HCT116 (cell line): ENCODE measurements around the gene GNB1L. TPM values are rescaled to one million over a fixed set of nuclear protein-coding genes. Genes with fewer than 3 reads are reported as not detected.

Experiments
- ATAC-seq: fragments of 200-7000 bp; cut with Tn5 transposase; 2 replicates; pipeline ENCODE4 v1.9.1; 2020; ENCODE audit warnings: mild to moderate bottlenecking, moderate library complexity
- BruUV-seq: library from RNA; stranded (reverse); fragments of 400-500 nt; replicated peaks from 2 replicates; lab custom pipeline; 2021; lab: Mats Ljungman, UMichigan
- CTCF ChIA-PET: fragments of 300-600 bp; sonication (Branson Sonifier 250); formaldehyde crosslinking; loops from one replicate; lab custom pipeline; 2021; ENCODE audit warnings: antibody characterized with exemption; lab: Charles Lee
- POLR2A ChIA-PET: fragments of 300-600, 350-600 bp; sonication (Branson Sonifier 250); formaldehyde crosslinking; loops from one replicate; lab custom pipeline; 2021; ENCODE audit warnings: antibody characterized with exemption; lab: Charles Lee
- RAD21 ChIA-PET, 2 experiments: fragments of 300-600 bp; sonication (Branson Sonifier 250); formaldehyde crosslinking; loops; one replicate each; lab custom pipeline; 2023; ENCODE audit warnings: low total read pairs in 2 of 2; ENCODE audit not compliant: uncharacterized antibody in 2 of 2, unreplicated experiment in 2 of 2, low non-redundant PET in 1 of 2; lab: Charles Lee
- DNase-seq: peaks from one replicate; pipeline ENCODE4 v3.0.0-alpha.2; 2010; ENCODE audit warnings: low read depth, low spot score
- H2AFZ ChIP-seq: fragments of 200-600 bp; shearing (Covaris generic), sonication (generic); 2 replicates; pipeline ENCODE4 v1.6.1; 2017; ENCODE audit warnings: low read depth, mixed run types, mixed read lengths, antibody characterized with exemption, low read length; ENCODE audit not compliant: poor library complexity, severe bottlenecking
- H3K27ac ChIP-seq: 2 replicates; pipeline ENCODE4 v1.5.1; 2012; ENCODE audit warnings: low read depth, low read length
- H3K27me3 ChIP-seq: fragments of 200-600 bp; sonication (generic); 2 replicates; pipeline ENCODE4 v1.6.1; 2016; ENCODE audit warnings: mixed run types, low read length, mixed read lengths; ENCODE audit not compliant: insufficient read depth
- H3K36me3 ChIP-seq, 2 experiments: fragments of 200-500 bp in 1 of 2; fragments of 200-600 bp in 1 of 2; sonication (Bioruptor generic) in 1 of 2; sonication (generic) in 1 of 2; 2 replicates each; pipeline versions ENCODE4 v1.5.1 to v1.6.1; 2014 to 2016; ENCODE audit warnings: low read length in 2 of 2, inconsistent platforms in 1 of 2, mixed read lengths in 1 of 2, mixed run types in 1 of 2; ENCODE audit not compliant: insufficient read depth in 2 of 2, control insufficient read depth in 1 of 2
- H3K4me1 ChIP-seq, 2 experiments: fragments of 200-600 bp in 1 of 2; sonication (generic) in 1 of 2; 2 replicates each; pipeline versions ENCODE4 v1.5.1 to v1.6.1; 2012 to 2017; ENCODE audit warnings: low read length in 2 of 2, inconsistent platforms in 1 of 2, mild to moderate bottlenecking in 1 of 2, mixed read lengths in 1 of 2, mixed run types in 1 of 2, moderate library complexity in 1 of 2; ENCODE audit not compliant: insufficient read depth in 2 of 2, control insufficient read depth in 1 of 2
- H3K4me2 ChIP-seq: fragments of 200-600 bp; sonication (generic); 2 replicates; pipeline ENCODE4 v1.6.1; 2017; ENCODE audit warnings: mixed run types, low read length, mixed read lengths
- H3K4me3 ChIP-seq, 2 experiments: fragments of 200-600 bp in 1 of 2; sonication (generic) in 1 of 2; replicated peaks in 1 of 2; 2 replicates each; pipeline ENCODE4 v1.5.1; 2011 to 2016; ENCODE audit warnings: low read length in 2 of 2, control low read depth in 1 of 2, low read depth in 1 of 2, mild to moderate bottlenecking in 1 of 2, mixed read lengths in 1 of 2, mixed run types in 1 of 2
- H3K79me2 ChIP-seq: fragments of 200-600 bp; sonication (generic); 2 replicates; pipeline ENCODE4 v1.6.1; 2017; ENCODE audit warnings: mild to moderate bottlenecking, mixed run types, low read length, moderate library complexity, mixed read lengths; ENCODE audit not compliant: insufficient read depth
- H3K9ac ChIP-seq: fragments of 200-600 bp; sonication (generic); 2 replicates; pipeline ENCODE4 v1.6.1; 2016; ENCODE audit warnings: low read length, mixed read lengths
- H3K9me2 ChIP-seq: fragments of 200-600 bp; sonication (generic), shearing (Covaris generic); 2 replicates; pipeline ENCODE4 v1.6.1; 2017; ENCODE audit warnings: mixed run types, mild to moderate bottlenecking, moderate library complexity; ENCODE audit not compliant: insufficient read depth
- H3K9me3 ChIP-seq, 2 experiments: fragments of 200-500 bp in 1 of 2; fragments of 200-600 bp in 1 of 2; sonication (Bioruptor generic) in 1 of 2; sonication (generic) in 1 of 2; 2 replicates each; pipeline ENCODE4 v1.6.1; 2014 to 2017; ENCODE audit warnings: low read length in 2 of 2, mixed read lengths in 2 of 2, inconsistent platforms in 1 of 2, low read depth in 1 of 2, mild to moderate bottlenecking in 1 of 2, mixed run types in 1 of 2, moderate library complexity in 1 of 2; ENCODE audit not compliant: control insufficient read depth in 1 of 2, insufficient read depth in 1 of 2
- H4K20me1 ChIP-seq: fragments of 200-600 bp; sonication (generic), shearing (Covaris generic); 2 replicates; pipeline ENCODE4 v1.6.1; 2017; ENCODE audit warnings: mixed run types, mild to moderate bottlenecking, moderate library complexity; ENCODE audit not compliant: insufficient read depth
- EZH2 ChIP-seq: fragments of 200-600 bp; sonication (generic); IDR thresholded peaks from 2 replicates; pipeline ENCODE4 v1.6.1; 2017; ENCODE audit warnings: antibody characterized with exemption, mixed run types
- POLR2A ChIP-seq: IDR thresholded peaks from 2 replicates; pipeline ENCODE4 v1.7.0; 2011; ENCODE audit warnings: borderline replicate concordance; ENCODE audit not compliant: insufficient read depth, insufficient read length; ENCODE audit errors: extremely low read depth
- RAD21 ChIP-seq: IDR thresholded peaks from 2 replicates; pipeline ENCODE4 v1.6.1; 2012; ENCODE audit warnings: low read depth, mild to moderate bottlenecking
- SRF ChIP-seq: IDR thresholded peaks from 2 replicates; pipeline ENCODE4 v1.6.1; 2012; ENCODE audit warnings: low read depth
- ZFX ChIP-seq: fragments of 450-650 bp; IDR thresholded peaks from 2 replicates; pipeline ENCODE4 v1.6.1; 2017
- intact Hi-C: fragments of 100-400 bp; cut with micrococcal nuclease; formaldehyde crosslinking; loops from 2 replicates; pipeline ENCODE4 v1.10.0; 2022
- total RNA-seq: library from RNA; stranded (reverse); gene quantifications from one replicate; pipeline ENCODE4 v1.2.1, GENCODE V29; 2021; ENCODE audit not compliant: unreplicated experiment
- TF ChIP-seq, protein P1 (sequence below): IDR thresholded peaks from 2 replicates; pipeline ENCODE4 v1.6.1; 2012
- TF ChIP-seq, protein P2 (sequence below), 3 experiments: fragments of 200-600 bp in 1 of 3; sonication (generic) in 1 of 3; IDR thresholded peaks in 2 of 3; conservative IDR thresholded peaks in 1 of 3; 2 replicates each; pipeline ENCODE4 v1.5.1; 2012 to 2017; ENCODE audit warnings: low read depth in 2 of 3, low read length in 2 of 3, antibody characterized with exemption in 1 of 3, borderline replicate concordance in 1 of 3, control low read depth in 1 of 3, mild to moderate bottlenecking in 1 of 3, mixed read lengths in 1 of 3, mixed run types in 1 of 3, moderate library complexity in 1 of 3; ENCODE audit not compliant: insufficient read depth in 1 of 3
- TF ChIP-seq, protein P3 (sequence below): IDR thresholded peaks from 2 replicates; pipeline ENCODE4 v1.6.1; 2012

Gene GNB1L
- total RNA-seq, 1 experiment from 2014 or later = 12.1 TPM

DNA sequence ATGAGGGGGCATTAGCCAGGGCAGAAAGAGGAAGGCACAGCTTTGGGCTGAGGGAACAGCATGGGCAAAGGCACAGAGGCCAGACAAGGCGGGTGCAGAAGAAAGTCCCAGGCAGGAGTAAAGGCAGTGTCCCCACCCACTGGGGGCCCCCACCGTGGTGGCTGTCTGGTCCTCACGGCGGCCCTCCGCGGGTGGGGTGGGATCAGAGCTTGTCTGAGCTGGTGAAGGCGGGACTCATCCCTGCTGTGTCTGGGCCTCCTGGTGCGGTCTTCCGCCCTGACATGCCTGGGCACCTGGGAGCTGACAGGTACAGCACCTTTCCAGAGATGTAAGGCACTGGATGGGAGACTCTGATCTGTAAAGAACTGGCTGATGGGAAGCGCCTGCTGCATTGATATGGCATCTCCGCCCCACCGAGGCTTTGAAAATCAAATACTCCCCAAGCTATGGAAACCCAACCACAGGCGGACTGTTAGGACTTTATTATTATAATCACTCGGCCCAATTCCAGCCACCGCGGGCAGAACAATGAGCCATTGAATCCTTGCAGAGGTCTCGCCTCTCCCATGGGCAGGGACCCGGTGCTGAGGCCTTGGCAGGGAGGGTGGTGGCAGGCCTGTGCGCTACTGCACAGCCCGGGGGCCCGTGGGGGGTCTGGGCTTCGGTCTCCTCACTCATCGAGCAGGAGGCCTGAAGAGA is 14.2 kb upstream of the GNB1L start:
- ATAC-seq = no peak
- RAD21 ChIA-PET = no interaction called here
- Histone ChIP-seq H3K36me3 (no peaks in the 10 kb centered on the region), H4K20me1 (no peaks in the 10 kb centered on the region), H3K9ac (no peak overlapping the region), H3K4me2 (no peak overlapping the region), H3K27ac (no peak overlapping the region), H3K4me1 (no peaks in the 10 kb centered on the region), H2AFZ (no peak overlapping the region), H3K27me3 (no peaks in the 10 kb centered on the region), H3K4me3 (no peak overlapping the region), H3K9me3 (no peaks in the 10 kb centered on the region), H3K9me2 (no peaks in the 10 kb centered on the region), H3K79me2 (no peaks in the 10 kb centered on the region)
- POLR2A ChIA-PET = no interaction called here
- TF ChIP-seq EZH2 = no peak
- no peak for TF ChIP-seq SRF
- no peak for TF ChIP-seq RAD21
- TF ChIP-seq POLR2A = no peak
- TF ChIP-seq, protein P1, sequence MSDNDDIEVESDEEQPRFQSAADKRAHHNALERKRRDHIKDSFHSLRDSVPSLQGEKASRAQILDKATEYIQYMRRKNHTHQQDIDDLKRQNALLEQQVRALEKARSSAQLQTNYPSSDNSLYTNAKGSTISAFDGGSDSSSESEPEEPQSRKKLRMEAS = no peak
- TF ChIP-seq ZFX = no peak
- TF ChIP-seq, protein P2, sequence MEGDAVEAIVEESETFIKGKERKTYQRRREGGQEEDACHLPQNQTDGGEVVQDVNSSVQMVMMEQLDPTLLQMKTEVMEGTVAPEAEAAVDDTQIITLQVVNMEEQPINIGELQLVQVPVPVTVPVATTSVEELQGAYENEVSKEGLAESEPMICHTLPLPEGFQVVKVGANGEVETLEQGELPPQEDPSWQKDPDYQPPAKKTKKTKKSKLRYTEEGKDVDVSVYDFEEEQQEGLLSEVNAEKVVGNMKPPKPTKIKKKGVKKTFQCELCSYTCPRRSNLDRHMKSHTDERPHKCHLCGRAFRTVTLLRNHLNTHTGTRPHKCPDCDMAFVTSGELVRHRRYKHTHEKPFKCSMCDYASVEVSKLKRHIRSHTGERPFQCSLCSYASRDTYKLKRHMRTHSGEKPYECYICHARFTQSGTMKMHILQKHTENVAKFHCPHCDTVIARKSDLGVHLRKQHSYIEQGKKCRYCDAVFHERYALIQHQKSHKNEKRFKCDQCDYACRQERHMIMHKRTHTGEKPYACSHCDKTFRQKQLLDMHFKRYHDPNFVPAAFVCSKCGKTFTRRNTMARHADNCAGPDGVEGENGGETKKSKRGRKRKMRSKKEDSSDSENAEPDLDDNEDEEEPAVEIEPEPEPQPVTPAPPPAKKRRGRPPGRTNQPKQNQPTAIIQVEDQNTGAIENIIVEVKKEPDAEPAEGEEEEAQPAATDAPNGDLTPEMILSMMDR (IDR thresholded peaks at IDR 0.05 in 2 of 3, conservative IDR thresholded peaks at IDR 0.05 in 1 of 3; ENCODE audit: borderline replicate concordance in 1 of 3, insufficient read depth in 1 of 3, low read depth in 2 of 3, low read length in 2 of 3) = no peak
- TF ChIP-seq, protein P3, sequence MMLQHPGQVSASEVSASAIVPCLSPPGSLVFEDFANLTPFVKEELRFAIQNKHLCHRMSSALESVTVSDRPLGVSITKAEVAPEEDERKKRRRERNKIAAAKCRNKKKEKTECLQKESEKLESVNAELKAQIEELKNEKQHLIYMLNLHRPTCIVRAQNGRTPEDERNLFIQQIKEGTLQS = no peak
- intact Hi-C loops = no loop called here
- no TSS peak for BruUV-seq
- no peak for DNase-seq
- CTCF ChIA-PET = no interaction called here
